ENCODE data around the gene SCGB1C1. TPM values are rescaled to one million over a fixed set of nuclear protein-coding genes. Genes with fewer than 3 reads are reported as not detected.
"Not testable (repeated sequence)": the region's sequence is repeated elsewhere in the genome, so short reads cannot be mapped to it uniquely, and the experiment has no call there.

The SCGB1C1 gene
- not detected in 2 replicates for total RNA-seq (2012; rRNA removed)

GRCh38 chr11:192674-193128, at the start of gene SCGB1C1:
Gene SCGB1C1, plus strand, starts transcription at chr11:193078. Its CDS starts 22 bp downstream, at chr11:193100.
- not testable (repeated sequence) for H3K27me3 ChIP-seq (ENCODE audit: control insufficient read depth, insufficient read depth, low read length); H3K9me3 ChIP-seq (replicated peaks; ENCODE audit: low read length); H3K36me3 ChIP-seq (ENCODE audit: insufficient read depth, low read length); H3K4me2 ChIP-seq (ENCODE audit: low read length); H3K4me1 ChIP-seq (ENCODE audit: control insufficient read depth, insufficient read depth, low read length); H3K4me3 ChIP-seq (ENCODE audit: low read length); H3K9ac ChIP-seq (ENCODE audit: low read depth, low read length)

DNA sequence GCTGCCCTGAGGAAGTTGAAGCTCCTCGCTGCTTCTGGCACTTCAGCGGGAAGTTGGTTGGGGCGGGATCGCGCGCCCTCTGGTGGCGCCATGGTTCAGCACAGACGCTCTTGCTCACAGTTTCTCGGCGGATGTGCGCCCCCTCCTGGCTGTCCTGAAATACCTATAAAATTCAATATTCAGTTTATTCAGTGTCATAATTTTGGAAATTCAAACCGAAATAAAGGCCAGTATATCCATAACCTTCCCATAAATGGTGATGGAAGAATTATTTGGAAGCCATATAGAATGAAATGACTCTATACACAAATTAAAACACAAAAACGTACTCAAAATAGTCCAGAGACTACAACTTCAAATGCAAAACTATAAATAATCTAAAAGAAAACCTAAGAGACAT, 12.6 kb upstream of the SCGB1C1 start:
- not testable (repeated sequence) for H3K4me1 ChIP-seq (ENCODE audit: control insufficient read depth, insufficient read depth, low read length); H3K9me3 ChIP-seq (replicated peaks; ENCODE audit: low read length); H3K9ac ChIP-seq (ENCODE audit: low read depth, low read length); H3K4me3 ChIP-seq (ENCODE audit: low read length); H3K27me3 ChIP-seq (ENCODE audit: control insufficient read depth, insufficient read depth, low read length); H3K4me2 ChIP-seq (ENCODE audit: low read length); H3K36me3 ChIP-seq (ENCODE audit: insufficient read depth, low read length)

- H3K4me2 ChIP-seq (ENCODE audit: low read length); H3K27me3 ChIP-seq (ENCODE audit: control insufficient read depth, insufficient read depth, low read length); H3K36me3 ChIP-seq (ENCODE audit: insufficient read depth, low read length); H3K9ac ChIP-seq (ENCODE audit: low read depth, low read length); H3K4me1 ChIP-seq (ENCODE audit: control insufficient read depth, insufficient read depth, low read length); H3K4me3 ChIP-seq (ENCODE audit: low read length); H3K9me3 ChIP-seq (replicated peaks; ENCODE audit: low read length): not testable (repeated sequence)
These were observed 3.6 kb upstream of the SCGB1C1 start for GRCh38 chr11:189200-189783.

- not testable (repeated sequence) for H3K4me1 ChIP-seq (ENCODE audit: control insufficient read depth, insufficient read depth, low read length); H3K9ac ChIP-seq (ENCODE audit: low read depth, low read length); H3K36me3 ChIP-seq (ENCODE audit: insufficient read depth, low read length); H3K4me2 ChIP-seq (ENCODE audit: low read length); H3K9me3 ChIP-seq (replicated peaks; ENCODE audit: low read length); H3K27me3 ChIP-seq (ENCODE audit: control insufficient read depth, insufficient read depth, low read length); H3K4me3 ChIP-seq (ENCODE audit: low read length)
These were observed 3.0 kb upstream of the SCGB1C1 start for GRCh38 chr11:189843-190311.

- not testable (repeated sequence) for H3K9me3 ChIP-seq (replicated peaks; ENCODE audit: low read length)
These were observed 2.3 kb upstream of the SCGB1C1 start for GRCh38 chr11:190546-190945.

GRCh38 chr11:191490-192478, 1.1 kb upstream of the SCGB1C1 start:
- H3K9me3 ChIP-seq (replicated peaks; ENCODE audit: low read length); H3K27me3 ChIP-seq (ENCODE audit: control insufficient read depth, insufficient read depth, low read length); H3K36me3 ChIP-seq (ENCODE audit: insufficient read depth, low read length); H3K9ac ChIP-seq (ENCODE audit: low read depth, low read length); H3K4me3 ChIP-seq (ENCODE audit: low read length); H3K4me2 ChIP-seq (ENCODE audit: low read length); H3K4me1 ChIP-seq (ENCODE audit: control insufficient read depth, insufficient read depth, low read length): not testable (repeated sequence)

More at GRCh38 chr11:190546-190945, 2.3 kb upstream of the SCGB1C1 start:
- not testable (repeated sequence) for H3K36me3 ChIP-seq (ENCODE audit: insufficient read depth, low read length); H3K4me3 ChIP-seq (ENCODE audit: low read length); H3K27me3 ChIP-seq (ENCODE audit: control insufficient read depth, insufficient read depth, low read length); H3K9ac ChIP-seq (ENCODE audit: low read depth, low read length); H3K4me2 ChIP-seq (ENCODE audit: low read length); H3K4me1 ChIP-seq (ENCODE audit: control insufficient read depth, insufficient read depth, low read length)

GRCh38 chr11:193481-193880, 603 bp downstream of the SCGB1C1 start:
- H3K4me3 ChIP-seq (ENCODE audit: low read length); H3K9me3 ChIP-seq (replicated peaks; ENCODE audit: low read length); H3K4me1 ChIP-seq (ENCODE audit: control insufficient read depth, insufficient read depth, low read length); H3K36me3 ChIP-seq (ENCODE audit: insufficient read depth, low read length); H3K9ac ChIP-seq (ENCODE audit: low read depth, low read length); H3K4me2 ChIP-seq (ENCODE audit: low read length); H3K27me3 ChIP-seq (ENCODE audit: control insufficient read depth, insufficient read depth, low read length): not testable (repeated sequence)

GRCh38 chr11:196786-197731, 4.2 kb downstream of the SCGB1C1 start:
- no peaks in the 10 kb centered on the region for H3K27me3 ChIP-seq (ENCODE audit: control insufficient read depth, insufficient read depth, low read length)
- H3K4me2 ChIP-seq (ENCODE audit: low read length): no peak overlapping the region
- H3K9ac ChIP-seq (ENCODE audit: low read depth, low read length): no peak overlapping the region
- H3K4me1 ChIP-seq (ENCODE audit: control insufficient read depth, insufficient read depth, low read length): no peaks in the 10 kb centered on the region
- H3K9me3 ChIP-seq (replicated peaks; ENCODE audit: low read length): no peaks in the 10 kb centered on the region
- H3K4me3 ChIP-seq (ENCODE audit: low read length): no peak overlapping the region
- peaks cover 4% of the 10 kb centered on the region for H3K36me3 ChIP-seq (ENCODE audit: insufficient read depth, low read length)

DNA sequence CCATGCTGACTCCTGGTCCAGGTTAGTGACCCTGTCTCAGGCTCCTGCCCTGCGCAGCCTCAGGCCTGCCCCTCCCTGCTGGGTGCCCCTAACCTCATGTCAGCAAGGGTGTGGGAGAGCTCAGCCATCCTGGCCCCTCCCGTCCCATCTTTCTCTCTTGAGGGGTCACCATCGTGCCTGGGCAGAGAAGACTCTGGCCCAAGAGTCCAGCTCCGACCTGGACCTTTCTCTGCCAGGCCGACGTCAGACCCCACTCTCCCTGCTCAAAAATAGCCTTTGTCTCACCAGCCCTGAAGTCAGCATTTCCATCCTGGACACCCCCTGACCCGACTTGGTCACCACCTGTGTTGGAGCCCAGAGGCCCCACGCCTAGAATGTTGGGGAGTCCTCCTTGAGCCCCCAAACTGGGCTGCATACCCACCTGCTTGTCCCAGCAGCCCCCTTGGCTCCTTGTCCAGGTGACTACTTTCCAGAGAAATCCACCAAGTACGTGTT, 4.9 kb downstream of the SCGB1C1 start:
- no peaks in the 10 kb centered on the region for H3K9me3 ChIP-seq (replicated peaks; ENCODE audit: low read length)
- no peaks in the 10 kb centered on the region for H3K27me3 ChIP-seq (ENCODE audit: control insufficient read depth, insufficient read depth, low read length)
- no peaks in the 10 kb centered on the region for H3K4me1 ChIP-seq (ENCODE audit: control insufficient read depth, insufficient read depth, low read length)
- H3K4me3 ChIP-seq (ENCODE audit: low read length): no peak overlapping the region
- H3K4me2 ChIP-seq (ENCODE audit: low read length): no peak overlapping the region
- peaks cover 6% of the 10 kb centered on the region for H3K36me3 ChIP-seq (ENCODE audit: insufficient read depth, low read length)
- H3K9ac ChIP-seq (ENCODE audit: low read depth, low read length): no peak overlapping the region

GRCh38 chr11:198236-198806, 5.4 kb downstream of the SCGB1C1 start:
- no peaks in the 10 kb centered on the region for H3K27me3 ChIP-seq (ENCODE audit: control insufficient read depth, insufficient read depth, low read length)
- H3K4me1 ChIP-seq (ENCODE audit: control insufficient read depth, insufficient read depth, low read length): no peaks in the 10 kb centered on the region

More at GRCh38 chr11:198236-198806, 5.4 kb downstream of the SCGB1C1 start:
- H3K9me3 ChIP-seq (replicated peaks; ENCODE audit: low read length): no peaks in the 10 kb centered on the region
- no peak overlapping the region for H3K4me2 ChIP-seq (ENCODE audit: low read length)
- H3K4me3 ChIP-seq (ENCODE audit: low read length): no peak overlapping the region
- no peak overlapping the region for H3K9ac ChIP-seq (ENCODE audit: low read depth, low read length)
- H3K36me3 ChIP-seq (ENCODE audit: insufficient read depth, low read length): peaks cover 11% of the 10 kb centered on the region

All from skeletal muscle satellite cell (primary cell).